Right lobe of liver (tissue), 6 donors: ENCODE results near the gene ANP32A. TPM values are rescaled to one million over a fixed set of nuclear protein-coding genes. Genes with fewer than 3 reads are reported as not detected.
A peak's percentile ranks its signal among the peaks of the same experiment; 100 is the strongest.

Experiments used
- ATAC-seq, 4 donors: fragments of 200-7000 bp; cut with Tn5 transposase; one replicate each; pipeline ENCODE4 v1.9.1; 2020; ENCODE audit warnings: mild to moderate bottlenecking in 4 of 4, moderate library complexity in 4 of 4
- DNase-seq, 3 donors: peaks; one replicate each; pipeline ENCODE4 v3.0.0-alpha.2; 2020
- H3K27ac ChIP-seq, 3 donors: fragments of 200-600 bp; one replicate each; pipeline ENCODE4 v1.8.0; 2022
- H3K27me3 ChIP-seq, 2 donors: fragments of 200-600 bp; one replicate each; pipeline ENCODE4 v1.8.0; 2022
- H3K36me3 ChIP-seq, 4 donors: fragments of 200-600 bp; sonication (generic) in 1 of 4; one replicate each; pipeline versions ENCODE4 v1.5.1 to v1.8.0; 2017 to 2022; ENCODE audit warnings: control low read depth in 1 of 4
- H3K4me1 ChIP-seq, 4 donors: fragments of 200-600 bp; sonication (generic) in 1 of 4; one replicate each; pipeline versions ENCODE4 v1.5.1 to v1.8.0; 2017 to 2022; ENCODE audit warnings: control low read depth in 1 of 4
- H3K4me3 ChIP-seq, 3 donors: fragments of 200-600 bp; one replicate each; pipeline ENCODE4 v1.8.0; 2022
- H3K9me3 ChIP-seq, 4 donors: fragments of 200-600 bp; sonication (generic) in 1 of 4; one replicate each; pipeline versions ENCODE4 v1.5.1 to v1.8.0; 2017 to 2022; ENCODE audit warnings: control low read depth in 1 of 4
- POLR2A ChIP-seq: fragments of 450-650 bp; IDR thresholded peaks from one replicate; pipeline ENCODE4 v1.6.1; 2017; ENCODE audit warnings: antibody characterized with exemption, mild to moderate bottlenecking
- WGBS: methylation state at CpG from one replicate; pipeline ENCODE4 v1.1.6; 2018; ENCODE audit warnings: low coverage, low lambda C conversion rate; ENCODE audit not compliant: insufficient coverage; ENCODE audit errors: missing lambda C conversion rate; 5-methylcytosine and 5-hydroxymethylcytosine counted together
- intact Hi-C, 2 donors: fragments of 100-400 bp; cut with DNase I; formaldehyde crosslinking; loops; one replicate each; pipeline versions ENCODE4 v1.11.2 to v1.14.1; 2022
- total RNA-seq, 6 experiments: library from RNA; depleted of rRNA in 2 of 6; stranded (reverse); fragments of >200 nt in 2 of 6; fragmentation: NEBNext Ultra II Directional in 3 of 6; extraction: Animal tissue kit (Norgen Biotek cat#: 25700) in 3 of 6; gene quantifications; one replicate each; pipeline versions ENCODE4 v1.1.0 to v1.2.4, GENCODE V29; 2016 to 2023
- TF ChIP-seq, protein P1 (sequence below), 4 donors: fragments of 200-600 bp in 3 of 4; fragments of 450-650 bp in 1 of 4; IDR thresholded peaks; one replicate each; pipeline versions ENCODE4 v1.5.1 to v1.8.0; 2016 to 2022; ENCODE audit warnings: antibody characterized with exemption in 4 of 4, mild to moderate bottlenecking in 2 of 4
- donor health status: DM: no; HTN: yes; CAD: no.
- donor health status: DM: no; HTN: no; CAD: no.
- donor health status: DM: no; HTN: no; CAD: no.
- donor health status: DM: no; HTN: yes; CAD: no.
- donor health status: DM: no; HTN: yes; CAD: no.

The ANP32A gene
- total RNA-seq, 6 experiments from 2014 or later = 39.9 to 66.6 (median 49.0) TPM

DNA sequence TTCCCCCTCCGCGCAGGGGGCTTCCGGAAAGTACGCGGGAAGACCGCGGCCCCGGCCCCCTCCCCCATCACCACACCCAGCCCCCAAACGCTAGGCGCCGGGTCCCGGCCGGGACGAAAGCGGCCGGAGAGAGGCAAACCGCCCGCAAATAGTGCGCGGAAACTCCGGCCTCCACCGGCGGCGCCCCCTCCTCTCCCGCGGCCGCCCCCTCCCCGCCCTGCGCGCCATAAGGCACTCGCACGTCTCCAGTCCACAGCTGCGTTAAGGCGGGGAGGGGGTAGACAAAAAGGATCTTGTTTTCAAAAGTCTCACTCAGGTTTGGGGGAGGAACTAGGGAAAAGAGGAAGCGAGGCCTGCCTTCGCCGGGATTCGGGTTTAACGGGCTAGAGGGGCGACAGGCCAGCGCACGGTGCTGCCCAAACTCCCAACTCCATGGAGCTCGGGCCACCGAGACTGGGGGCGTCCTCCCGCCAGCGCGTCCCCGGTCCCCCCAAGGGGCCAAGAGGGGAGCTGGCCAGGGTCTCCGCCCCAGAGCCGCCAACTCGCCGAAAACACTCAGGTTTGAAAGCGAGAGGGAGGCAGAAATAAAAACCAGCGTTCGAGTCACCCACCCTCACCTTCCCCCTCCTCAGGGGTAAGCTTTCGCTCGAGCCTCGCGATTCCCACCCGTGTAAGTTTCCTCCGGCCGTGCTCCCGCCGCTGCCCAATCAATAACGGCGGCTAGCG, 1.8 kb downstream of the ANP32A start:
- DNase-seq (peak; percentile 68 to 77 (median 76)), ATAC-seq (peak; percentile 2 to 11 (median 5))
- H3K4me1 ChIP-seq = peaks cover 0 to 19% (median 7%) of the 10 kb centered on the region in 4 donors

DNA sequence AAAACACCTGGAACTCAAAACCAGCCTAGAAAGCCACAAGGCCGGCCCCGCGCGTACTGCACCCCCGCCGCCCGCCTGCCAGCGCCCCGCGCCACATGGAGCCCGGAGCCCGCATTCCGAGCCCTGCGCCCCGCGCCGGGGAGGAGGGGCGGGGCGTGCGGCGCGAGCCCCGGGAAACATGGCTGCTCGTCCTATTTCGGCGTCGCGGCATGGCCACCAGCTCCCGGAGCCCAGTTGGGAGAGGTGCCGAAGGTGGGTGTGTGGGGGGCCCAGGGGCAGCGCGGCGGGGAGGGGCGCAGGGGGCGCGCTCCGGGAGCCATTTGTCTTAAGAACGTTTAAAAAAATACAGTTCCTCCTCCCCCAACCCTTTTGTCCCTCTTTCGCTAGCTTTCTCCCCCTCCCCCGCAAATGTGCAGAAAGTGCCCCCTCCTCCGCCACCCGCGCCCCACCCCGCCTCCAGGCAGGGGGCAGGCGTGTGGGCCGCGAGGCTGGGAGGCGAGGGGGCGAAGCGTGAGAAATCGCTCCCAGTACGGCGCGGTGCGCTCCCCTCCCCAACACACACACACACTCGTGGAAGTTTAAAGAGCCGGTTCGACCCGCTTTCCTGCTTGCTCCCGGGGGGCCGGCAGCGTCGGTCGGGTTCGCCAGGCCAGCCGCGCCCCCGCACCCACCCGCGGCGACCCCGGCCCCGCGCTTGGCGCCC, 2.5 kb downstream of the ANP32A start:
- Histone ChIP-seq H3K4me1 (peaks cover 0 to 24% (median 7%) of the 10 kb centered on the region in 4 donors), H3K36me3 (no peaks in the 10 kb centered on the region), H3K27ac (peak overlapping the region; percentile 97 to 100 (median 99)), H3K27me3 (no peaks in the 10 kb centered on the region), H3K9me3 (no peaks in the 10 kb centered on the region), H3K4me3 (peak overlapping the region; percentile 84 to 94 (median 85))
- intact Hi-C loops = no loop called here
- TF ChIP-seq POLR2A = no peak
- TF ChIP-seq, protein P1, sequence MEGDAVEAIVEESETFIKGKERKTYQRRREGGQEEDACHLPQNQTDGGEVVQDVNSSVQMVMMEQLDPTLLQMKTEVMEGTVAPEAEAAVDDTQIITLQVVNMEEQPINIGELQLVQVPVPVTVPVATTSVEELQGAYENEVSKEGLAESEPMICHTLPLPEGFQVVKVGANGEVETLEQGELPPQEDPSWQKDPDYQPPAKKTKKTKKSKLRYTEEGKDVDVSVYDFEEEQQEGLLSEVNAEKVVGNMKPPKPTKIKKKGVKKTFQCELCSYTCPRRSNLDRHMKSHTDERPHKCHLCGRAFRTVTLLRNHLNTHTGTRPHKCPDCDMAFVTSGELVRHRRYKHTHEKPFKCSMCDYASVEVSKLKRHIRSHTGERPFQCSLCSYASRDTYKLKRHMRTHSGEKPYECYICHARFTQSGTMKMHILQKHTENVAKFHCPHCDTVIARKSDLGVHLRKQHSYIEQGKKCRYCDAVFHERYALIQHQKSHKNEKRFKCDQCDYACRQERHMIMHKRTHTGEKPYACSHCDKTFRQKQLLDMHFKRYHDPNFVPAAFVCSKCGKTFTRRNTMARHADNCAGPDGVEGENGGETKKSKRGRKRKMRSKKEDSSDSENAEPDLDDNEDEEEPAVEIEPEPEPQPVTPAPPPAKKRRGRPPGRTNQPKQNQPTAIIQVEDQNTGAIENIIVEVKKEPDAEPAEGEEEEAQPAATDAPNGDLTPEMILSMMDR (IDR thresholded peaks at IDR 0.05) = no peak
- WGBS = 0% methylated on average over 39 of the region's 75 CpGs
- ATAC-seq (peak; percentile 19 to 37 (median 27)), DNase-seq (peak; percentile 71 to 79 (median 77))

More for the DNA sequence above, 1.8 kb downstream of the ANP32A start:
- intact Hi-C loops = no loop called here
- no peaks in the 10 kb centered on the region for H3K9me3 ChIP-seq
- TF ChIP-seq, protein P1 (IDR thresholded peaks at IDR 0.05) = no peak
- TF ChIP-seq POLR2A = peak; percentile 30
- peak overlapping the region; percentile 84 to 94 (median 85) for H3K4me3 ChIP-seq
- 0% methylated on average over 18 of the region's 68 CpGs for WGBS
- H3K27ac ChIP-seq = peak overlapping the region; percentile 97 to 100 (median 99)
- H3K36me3 ChIP-seq = no peaks in the 10 kb centered on the region
- no peaks in the 10 kb centered on the region for H3K27me3 ChIP-seq

DNA sequence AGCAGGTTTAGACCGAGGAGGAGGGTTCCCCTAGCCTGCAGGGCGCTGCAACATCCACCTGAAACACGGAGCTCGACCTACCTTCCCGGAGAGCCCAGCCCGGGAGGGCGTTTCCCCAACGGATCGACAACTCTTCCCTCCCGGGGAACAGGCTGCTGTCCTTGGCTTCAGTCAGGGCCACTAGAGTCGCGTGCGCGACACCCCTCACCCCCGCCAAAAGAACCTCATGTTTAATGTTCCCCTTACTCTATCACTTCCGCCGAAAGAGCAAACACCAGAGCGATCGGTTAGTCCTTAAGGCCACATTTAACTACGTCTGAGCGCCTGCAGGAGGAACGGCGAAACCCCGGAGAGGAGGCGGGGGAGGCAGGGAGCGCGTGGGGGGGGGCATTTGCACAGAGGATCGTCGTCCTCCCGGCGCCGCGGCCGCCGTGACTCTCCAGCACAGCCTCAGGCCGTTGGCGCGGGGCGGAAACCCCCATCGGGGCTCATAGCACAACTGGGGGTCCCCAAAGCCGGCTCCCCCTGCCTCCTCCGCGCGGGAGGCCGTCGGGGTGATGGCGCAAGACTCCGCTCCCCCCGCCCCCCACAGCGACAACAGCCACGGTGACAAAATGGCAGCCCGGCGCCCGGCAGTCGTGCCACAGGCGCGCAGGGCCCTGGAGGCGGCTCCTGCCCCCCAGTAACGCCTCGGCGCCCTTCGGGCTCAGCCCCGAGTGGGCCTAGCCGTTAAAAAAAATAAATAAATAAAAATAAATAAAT, 3.2 kb downstream of the ANP32A start:
- Histone ChIP-seq H3K4me1 (peaks cover 0 to 26% (median 7%) of the 10 kb centered on the region in 4 donors), H3K4me3 (peak overlapping the region; percentile 84 to 94 (median 85)), H3K9me3 (no peaks in the 10 kb centered on the region), H3K36me3 (no peaks in the 10 kb centered on the region), H3K27ac (peak overlapping the region; percentile 97 to 100 (median 99)), H3K27me3 (no peaks in the 10 kb centered on the region)
- intact Hi-C loops = no loop called here
- under 1% methylated on average over 22 of the region's 64 CpGs for WGBS
- DNase-seq (peak; percentile 70 to 79 (median 71)), ATAC-seq (peak; percentile 29 to 46 (median 44))
- TF ChIP-seq, protein P1 (IDR thresholded peaks at IDR 0.05) = no peak
- no peak for TF ChIP-seq POLR2A

DNA sequence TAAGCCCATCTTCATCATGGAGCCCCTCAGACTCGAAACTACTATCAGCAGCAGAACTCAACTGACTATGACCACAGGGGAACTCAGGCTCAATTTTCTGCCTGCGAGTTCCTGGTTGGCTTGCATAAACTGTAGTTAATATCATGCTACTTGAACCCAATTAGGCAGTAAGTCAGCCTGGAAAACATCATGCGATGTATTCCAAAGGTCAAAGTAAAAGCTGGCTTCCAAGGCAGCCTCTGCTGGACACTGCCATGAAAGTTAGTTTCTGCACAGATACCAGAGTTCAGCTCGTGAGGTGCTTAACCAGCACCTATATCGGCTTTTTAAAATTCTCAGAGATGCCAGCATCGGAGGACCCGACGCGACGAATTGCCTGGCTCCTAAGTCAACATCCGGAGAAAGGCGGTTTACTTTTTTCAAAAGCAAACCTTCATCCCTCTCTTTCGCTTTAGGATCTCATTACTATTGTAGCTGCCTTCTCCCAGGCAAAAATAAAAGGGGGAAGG, 3.8 kb downstream of the ANP32A start:
- DNase-seq (peak in 1 of 3 donors; percentile 73), ATAC-seq (peak; percentile 28 to 55 (median 49))
- Histone ChIP-seq H3K4me1 (peaks cover 0 to 20% (median 5%) of the 10 kb centered on the region in 4 donors), H3K36me3 (no peaks in the 10 kb centered on the region), H3K27ac (peak overlapping the region; percentile 97 to 100 (median 99)), H3K4me3 (peak overlapping the region; percentile 84 to 94 (median 85)), H3K27me3 (no peaks in the 10 kb centered on the region), H3K9me3 (no peaks in the 10 kb centered on the region)
- WGBS = under 1% methylated on average over 13 of the region's 13 CpGs
- intact Hi-C loops = no loop called here
- TF ChIP-seq, protein P1 (IDR thresholded peaks at IDR 0.05) = no peak
- peak; percentile 86 for TF ChIP-seq POLR2A
